SKM-1 (cell line): ENCODE results near the gene PROB1.
"Not testable (repeated sequence)": the region's sequence is repeated elsewhere in the genome, so short reads cannot be mapped to it uniquely, and the experiment has no call there.

Source experiments
- DNase-seq: peaks from one replicate; lab custom pipeline; 2025; ENCODE audit not compliant: unreplicated experiment; lab: John Stamatoyannopoulos, UW

Gene PROB1

GRCh38 chr5:139393497-139394122 is 1.3 kb downstream of the PROB1 start:
- DNase-seq, result no peak

- DNase-seq, result peak; percentile 65
These were observed 2.0 kb downstream of the PROB1 start for GRCh38 chr5:139392678-139393496.

GRCh38 chr5:139392324-139392677 is 2.6 kb downstream of the PROB1 start:
- no peak for DNase-seq

GRCh38 chr5:139391570-139392323 is 3.2 kb downstream of the PROB1 start:
- no peak for DNase-seq

- no peak for DNase-seq
These were observed 4.0 kb downstream of the PROB1 start for GRCh38 chr5:139390639-139391569.

GRCh38 chr5:139389701-139390638 is 4.9 kb downstream of the PROB1 start, which contains the start of gene MZB1:
Gene MZB1 (minus strand): TSS chr5:139389913. CDS start chr5:139389856, 57 bp downstream.
- no peak for DNase-seq

GRCh38 chr5:139388198-139388821 is 6.6 kb downstream of the PROB1 start:
- no peak for DNase-seq

- no peak for DNase-seq
These were observed 7.2 kb downstream of the PROB1 start for GRCh38 chr5:139387611-139388197.

- DNase-seq, result not testable (repeated sequence)
These were observed 7.9 kb downstream of the PROB1 start for GRCh38 chr5:139386956-139387355.

- DNase-seq, result peak; percentile 78
These were observed 8.9 kb downstream of the PROB1 start for GRCh38 chr5:139386050-139386438.

GRCh38 chr5:139385061-139386049 is 9.5 kb downstream of the PROB1 start:
- DNase-seq, result peak; percentile 57

GRCh38 chr5:139384591-139385051 is 10.3 kb downstream of the PROB1 start:
- no peak for DNase-seq

- DNase-seq, result no peak
These were observed 10.8 kb downstream of the PROB1 start for GRCh38 chr5:139383993-139384590.

- no peak for DNase-seq
These were observed 11.5 kb downstream of the PROB1 start, which contains the start of gene SLC23A1 for GRCh38 chr5:139383275-139383992. Gene SLC23A1 (minus strand): TSS chr5:139383297. CDS start chr5:139383253, 44 bp downstream.

- no peak for DNase-seq
These were observed 12.1 kb downstream of the PROB1 start for GRCh38 chr5:139382807-139383206.
